Brain microvascular endothelial cell (primary cell): Measurements from ENCODE around the gene CD163L1.
"Not testable (repeated sequence)": the region's sequence is repeated elsewhere in the genome, so short reads cannot be mapped to it uniquely, and the experiment has no call there.

ENCODE experiments used
- DNase-seq: peaks from one replicate; pipeline ENCODE4 v3.0.0-alpha.2; 2020
- H3K27ac ChIP-seq: fragments of 250-450 bp; sonication (Bioruptor Pico); 2 replicates; pipeline ENCODE4 v1.5.1; 2020; ENCODE audit warnings: mild to moderate bottlenecking, moderate library complexity
- H3K27me3 ChIP-seq: fragments of 250-450 bp; sonication (Bioruptor Pico); replicated peaks from 2 replicates; pipeline ENCODE4 v1.5.1; 2020; ENCODE audit warnings: mild to moderate bottlenecking
- H3K36me3 ChIP-seq: fragments of 250-450 bp; sonication (Bioruptor Pico); replicated peaks from 2 replicates; pipeline ENCODE4 v1.5.1; 2020; ENCODE audit warnings: mild to moderate bottlenecking
- H3K4me3 ChIP-seq: 2 replicates; pipeline ENCODE4 v1.5.1; 2011; ENCODE audit warnings: low read depth, mild to moderate bottlenecking, control low read depth, low read length, moderate library complexity
- in situ Hi-C: cut with HindIII; loops from 2 replicates; pipeline ENCODE4 v1.10.0; 2017; ENCODE audit warnings: low sequenced_read_pairs, low pct_ligation_motif_present
- TF ChIP-seq, protein P1 (sequence below): IDR thresholded peaks from 2 replicates; pipeline ENCODE4 v1.5.1; 2011; ENCODE audit warnings: low read depth, mild to moderate bottlenecking, moderate library complexity, low read length, control low read depth, inconsistent platforms; ENCODE audit errors: missing control alignments

The CD163L1 gene

DNA sequence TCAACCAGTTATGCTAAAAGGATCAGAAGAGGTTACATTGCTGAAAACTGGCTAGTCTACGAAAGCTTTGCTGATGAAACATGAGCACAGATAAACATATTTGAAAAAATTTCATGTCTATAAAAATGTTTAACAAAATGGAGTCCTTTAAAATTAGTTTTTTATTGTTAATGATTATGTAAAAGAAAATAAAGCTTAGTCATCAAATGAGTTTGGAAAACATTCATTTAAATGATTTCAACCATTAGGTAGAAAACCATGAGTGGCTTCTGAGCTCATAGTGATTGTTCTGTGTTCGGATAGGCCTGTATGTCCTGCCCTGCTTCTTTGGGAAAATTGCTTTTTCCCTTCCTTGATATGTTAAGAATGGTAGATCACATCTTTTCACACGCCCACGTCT, 584 bp upstream of the CD163L1 start:
- TF ChIP-seq, protein P1, sequence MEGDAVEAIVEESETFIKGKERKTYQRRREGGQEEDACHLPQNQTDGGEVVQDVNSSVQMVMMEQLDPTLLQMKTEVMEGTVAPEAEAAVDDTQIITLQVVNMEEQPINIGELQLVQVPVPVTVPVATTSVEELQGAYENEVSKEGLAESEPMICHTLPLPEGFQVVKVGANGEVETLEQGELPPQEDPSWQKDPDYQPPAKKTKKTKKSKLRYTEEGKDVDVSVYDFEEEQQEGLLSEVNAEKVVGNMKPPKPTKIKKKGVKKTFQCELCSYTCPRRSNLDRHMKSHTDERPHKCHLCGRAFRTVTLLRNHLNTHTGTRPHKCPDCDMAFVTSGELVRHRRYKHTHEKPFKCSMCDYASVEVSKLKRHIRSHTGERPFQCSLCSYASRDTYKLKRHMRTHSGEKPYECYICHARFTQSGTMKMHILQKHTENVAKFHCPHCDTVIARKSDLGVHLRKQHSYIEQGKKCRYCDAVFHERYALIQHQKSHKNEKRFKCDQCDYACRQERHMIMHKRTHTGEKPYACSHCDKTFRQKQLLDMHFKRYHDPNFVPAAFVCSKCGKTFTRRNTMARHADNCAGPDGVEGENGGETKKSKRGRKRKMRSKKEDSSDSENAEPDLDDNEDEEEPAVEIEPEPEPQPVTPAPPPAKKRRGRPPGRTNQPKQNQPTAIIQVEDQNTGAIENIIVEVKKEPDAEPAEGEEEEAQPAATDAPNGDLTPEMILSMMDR, result no peak
- in situ Hi-C loops, result no loop called here
- H3K4me3 ChIP-seq, result no peak overlapping the region
- H3K27me3 ChIP-seq, result no peaks in the 10 kb centered on the region
- no peak overlapping the region for H3K27ac ChIP-seq
- H3K36me3 ChIP-seq, result no peaks in the 10 kb centered on the region
- DNase-seq, result no peak

DNA sequence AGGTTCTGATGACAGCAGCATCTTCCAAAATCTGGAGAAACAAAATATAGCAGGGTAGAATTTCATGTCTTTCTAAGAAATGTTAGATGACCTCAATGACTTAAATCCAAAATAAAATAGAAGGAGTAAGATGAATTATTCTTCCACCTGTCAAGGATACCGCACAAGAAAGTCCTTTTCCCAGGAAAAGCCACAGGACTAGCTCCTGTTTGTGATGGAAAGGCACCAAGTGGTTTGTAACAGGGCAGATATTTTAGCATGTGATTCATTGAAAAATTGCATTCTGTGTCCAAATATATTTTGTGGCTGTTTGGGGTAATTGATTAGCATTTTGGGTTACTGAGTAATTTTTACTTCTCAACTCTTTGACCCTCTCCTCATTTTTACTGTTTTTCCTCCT, 2.7 kb downstream of the CD163L1 start:
- no peak for DNase-seq
- in situ Hi-C loops, result no loop called here
- TF ChIP-seq, protein P1, result no peak
- no peaks in the 10 kb centered on the region for H3K36me3 ChIP-seq
- no peak overlapping the region for H3K27ac ChIP-seq
- H3K4me3 ChIP-seq, result no peak overlapping the region
- H3K27me3 ChIP-seq, result no peaks in the 10 kb centered on the region

DNA sequence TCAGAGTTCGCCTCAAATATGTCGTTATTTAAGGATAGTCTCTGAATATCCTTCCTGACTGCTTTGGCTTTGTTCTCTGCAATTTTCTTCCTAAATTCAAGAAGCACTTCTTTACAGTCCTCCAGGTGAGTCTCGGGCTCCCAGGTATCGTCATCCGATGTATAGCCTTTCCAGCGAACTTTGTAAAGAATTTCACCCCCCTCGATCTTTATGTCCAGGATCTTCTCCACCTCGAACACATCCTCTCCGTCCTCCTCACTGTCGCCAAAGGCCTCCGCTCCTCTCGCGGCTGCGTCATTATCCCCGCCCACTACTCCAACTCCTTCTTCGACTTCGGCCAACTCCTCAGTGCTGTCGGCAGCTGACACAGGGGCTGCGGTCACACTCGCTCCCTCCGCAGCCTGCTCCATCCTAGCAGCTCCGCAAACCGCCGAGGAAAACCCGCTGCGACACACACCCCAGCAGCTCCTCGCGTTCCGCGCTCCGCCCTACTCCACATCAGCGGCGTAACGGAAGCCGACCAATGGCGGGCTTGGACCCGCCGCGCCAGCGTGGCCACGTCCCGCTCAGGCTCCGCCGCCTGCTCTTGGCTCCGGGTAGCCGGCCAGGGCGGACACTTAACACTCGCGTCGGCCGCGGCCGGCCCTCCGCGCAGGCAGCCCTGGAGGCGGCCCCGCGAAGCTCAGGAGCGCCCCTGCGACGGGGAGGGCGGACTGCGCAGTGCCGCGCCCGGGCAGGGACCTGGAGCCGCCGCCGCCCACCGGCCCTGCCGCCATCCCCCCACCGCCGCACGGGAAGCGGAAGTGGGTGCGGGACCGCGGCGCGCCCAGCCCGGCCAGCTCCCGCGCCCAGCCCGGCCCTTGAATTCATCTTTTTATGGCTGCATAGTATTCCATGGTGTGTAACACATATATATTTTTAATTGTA, 4.1 kb downstream of the CD163L1 start:
- in situ Hi-C loops, result no loop called here
- Histone ChIP-seq H3K27ac (peak overlapping the region; percentile 52), H3K4me3 (peak overlapping the region; percentile 51), H3K27me3 (no peaks in the 10 kb centered on the region), H3K36me3 (no peaks in the 10 kb centered on the region)
- peak; percentile 57 for DNase-seq
- TF ChIP-seq, protein P1, result no peak

DNA sequence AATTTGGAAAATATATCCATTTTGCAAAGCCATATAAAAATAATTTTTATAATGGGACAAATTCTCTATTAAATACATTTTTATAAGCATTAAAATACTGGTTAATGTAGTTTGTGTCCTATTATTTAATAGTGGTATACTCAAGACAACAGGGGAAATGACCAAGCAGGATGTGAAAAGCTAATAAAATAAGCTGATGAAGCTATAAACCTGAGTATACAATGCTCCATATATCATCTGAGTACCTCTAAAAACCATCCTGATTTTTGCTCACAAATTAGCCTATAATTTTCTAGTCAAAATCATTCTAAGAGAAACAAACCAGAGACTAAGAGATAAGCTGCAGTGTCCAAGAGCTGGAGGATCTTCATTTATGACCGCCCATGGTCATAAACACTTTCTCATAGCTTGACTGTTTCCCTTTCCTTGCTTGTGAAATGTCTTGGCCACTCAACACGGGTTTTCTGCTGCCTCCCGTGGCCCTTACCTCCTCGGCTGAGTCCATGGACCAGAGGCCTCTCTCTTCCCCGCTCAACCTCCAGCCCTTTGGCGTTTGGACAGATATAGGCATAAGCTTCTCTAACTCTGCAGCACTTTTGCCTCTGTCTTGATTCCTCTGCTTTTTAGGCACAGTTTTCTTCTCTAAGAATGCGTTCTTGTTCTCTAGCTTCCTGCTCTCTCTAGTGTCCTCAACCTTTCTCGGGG, 5.5 kb downstream of the CD163L1 start:
- DNase-seq, H3K27ac ChIP-seq, in situ Hi-C loops: not testable (repeated sequence)

DNA sequence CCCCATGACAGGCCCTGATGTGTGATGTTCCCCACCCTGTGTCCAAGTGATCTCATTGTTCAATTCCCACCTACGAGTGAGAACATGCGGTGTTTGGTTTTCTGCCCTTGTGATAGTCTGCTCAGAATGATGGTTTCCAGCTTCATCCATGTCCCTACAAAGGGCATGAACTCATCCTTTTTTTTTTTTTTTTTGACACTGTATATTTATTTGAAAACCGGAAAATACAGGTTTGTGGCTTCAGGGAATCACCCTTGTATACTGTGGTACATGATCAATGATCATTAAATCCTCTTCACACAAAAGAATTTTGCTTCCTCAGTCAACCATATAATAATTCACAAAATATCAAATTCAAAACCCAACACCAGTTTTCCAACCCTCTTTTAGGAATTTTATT, 6.5 kb downstream of the CD163L1 start:
- H3K36me3 ChIP-seq, DNase-seq, in situ Hi-C loops, H3K27ac ChIP-seq, H3K4me3 ChIP-seq, H3K27me3 ChIP-seq: not testable (repeated sequence)

More for the DNA sequence above, 5.5 kb downstream of the CD163L1 start:
- not testable (repeated sequence) for H3K27me3 ChIP-seq, H3K36me3 ChIP-seq, H3K4me3 ChIP-seq

DNA sequence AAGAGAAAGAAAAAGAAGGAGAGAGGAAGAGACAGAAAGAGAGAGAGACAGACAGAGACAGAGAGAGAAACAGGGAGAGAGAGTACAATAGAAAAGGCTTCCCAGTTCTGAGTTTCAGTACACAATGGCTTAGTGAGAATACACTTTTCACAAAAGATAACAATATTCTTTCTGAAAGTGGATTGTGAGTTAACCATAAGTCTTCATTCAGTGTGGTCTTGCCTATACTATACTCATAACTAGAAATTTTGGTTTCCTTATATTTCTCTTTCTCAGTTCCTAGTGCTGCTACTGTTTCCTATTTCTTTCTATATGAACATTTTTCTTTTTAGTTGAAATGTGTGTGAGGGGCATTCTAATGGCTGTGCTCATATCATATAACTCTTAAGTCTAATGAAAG, 9.3 kb downstream of the CD163L1 start:
- TF ChIP-seq, protein P1, result no peak
- in situ Hi-C loops, result no loop called here
- H3K27me3 ChIP-seq, result no peaks in the 10 kb centered on the region

More for the DNA sequence above, 9.3 kb downstream of the CD163L1 start:
- H3K36me3 ChIP-seq, result no peaks in the 10 kb centered on the region
- no peak overlapping the region for H3K27ac ChIP-seq
- H3K4me3 ChIP-seq, result no peak overlapping the region
- DNase-seq, result no peak
